Neuronal stem cell (in vitro differentiated cells): ENCODE results near the gene TRIP13.
A peak's percentile ranks its signal among the peaks of the same experiment; 100 is the strongest.

Experiments
- DNase-seq: peaks from one replicate; pipeline ENCODE4 v3.0.0-alpha.2; 2013; ENCODE audit warnings: low spot score
- H2AFZ ChIP-seq: one replicate; pipeline ENCODE4 v1.6.1; 2013; ENCODE audit warnings: mild to moderate bottlenecking, low read length, inconsistent platforms
- H2AK5ac ChIP-seq: 2 replicates; pipeline ENCODE4 v1.6.1; 2013; ENCODE audit warnings: low read depth, mild to moderate bottlenecking, inconsistent platforms, low read length, moderate library complexity, mixed read lengths
- H2BK120ac ChIP-seq: 2 replicates; pipeline ENCODE4 v1.6.1; 2013; ENCODE audit warnings: low read depth, mild to moderate bottlenecking, inconsistent platforms, low read length, moderate library complexity, mixed read lengths
- H2BK12ac ChIP-seq: one replicate; pipeline ENCODE4 v1.6.1; 2013; ENCODE audit warnings: low read length, inconsistent platforms
- H2BK15ac ChIP-seq: 2 replicates; pipeline ENCODE4 v1.6.1; 2013; ENCODE audit warnings: mild to moderate bottlenecking, low read length, inconsistent platforms, mixed read lengths
- H2BK5ac ChIP-seq: one replicate; pipeline ENCODE4 v1.6.1; 2013; ENCODE audit warnings: inconsistent platforms, mild to moderate bottlenecking, low read length, moderate library complexity
- H3K14ac ChIP-seq: one replicate; pipeline ENCODE4 v1.6.1; 2013; ENCODE audit warnings: low read length, inconsistent platforms
- H3K18ac ChIP-seq: 2 replicates; pipeline ENCODE4 v1.6.1; 2013; ENCODE audit warnings: low read length, inconsistent platforms
- H3K23ac ChIP-seq: 2 replicates; pipeline ENCODE4 v1.6.1; 2013; ENCODE audit warnings: low read depth, mild to moderate bottlenecking, mixed read lengths, low read length, inconsistent platforms; ENCODE audit not compliant: poor library complexity
- H3K27ac ChIP-seq: replicated peaks from 3 replicates; pipeline ENCODE4 v1.5.1; 2013; ENCODE audit warnings: low read length, inconsistent platforms
- H3K27me3 ChIP-seq, 3 experiments: 2 replicates each; pipeline ENCODE4 v1.6.1; 2013; ENCODE audit warnings: low read length in 3 of 3, mild to moderate bottlenecking in 2 of 3, inconsistent platforms in 1 of 3, low read depth in 1 of 3, mixed read lengths in 1 of 3, moderate library complexity in 1 of 3; ENCODE audit not compliant: control insufficient read depth in 3 of 3, insufficient read depth in 3 of 3
- H3K36me3 ChIP-seq, 2 donors: replicated peaks in 1 of 2; 2 replicates each; pipeline ENCODE4 v1.6.1; 2013; ENCODE audit warnings: low read length in 2 of 2; ENCODE audit not compliant: control insufficient read depth in 2 of 2, insufficient read depth in 2 of 2
- H3K4ac ChIP-seq: 2 replicates; pipeline ENCODE4 v1.6.1; 2013; ENCODE audit warnings: inconsistent platforms, mild to moderate bottlenecking, low read length, moderate library complexity
- H3K4me1 ChIP-seq, 2 donors: 1 replicate in 1 of 2; 2 replicates in 1 of 2; pipeline ENCODE4 v1.6.1; 2013; ENCODE audit warnings: low read length in 2 of 2, low read depth in 1 of 2; ENCODE audit not compliant: control insufficient read depth in 2 of 2, insufficient read depth in 1 of 2
- H3K4me2 ChIP-seq: one replicate; pipeline ENCODE4 v1.6.1; 2013; ENCODE audit warnings: mild to moderate bottlenecking, low read length, inconsistent platforms; ENCODE audit not compliant: insufficient read depth, poor library complexity, severe bottlenecking
- H3K4me3 ChIP-seq, 2 donors: 2 replicates each; pipeline ENCODE4 v1.5.1; 2013; ENCODE audit warnings: low read length in 2 of 2, mild to moderate bottlenecking in 2 of 2, inconsistent platforms in 1 of 2, moderate library complexity in 1 of 2
- H3K79me1 ChIP-seq: one replicate; pipeline ENCODE4 v1.6.1; 2013; ENCODE audit warnings: low read depth, mild to moderate bottlenecking, inconsistent platforms, low read length, moderate library complexity
- H3K9ac ChIP-seq: one replicate; pipeline ENCODE4 v1.6.1; 2013; ENCODE audit warnings: mild to moderate bottlenecking, low read depth, low read length, inconsistent platforms; ENCODE audit not compliant: poor library complexity
- H3K9me3 ChIP-seq, 2 donors: replicated peaks in 1 of 2; 2 replicates each; pipeline versions ENCODE3 to v1.6.1; 2013; ENCODE audit warnings: low read length in 2 of 2, mild to moderate bottlenecking in 2 of 2, inconsistent platforms in 1 of 2, low read depth in 1 of 2, mixed read lengths in 1 of 2, moderate library complexity in 1 of 2; ENCODE audit not compliant: control insufficient read depth in 2 of 2, insufficient read depth in 1 of 2
- H4K8ac ChIP-seq: one replicate; pipeline ENCODE4 v1.6.1; 2013; ENCODE audit warnings: low read depth, mild to moderate bottlenecking, inconsistent platforms, low read length, moderate library complexity
- H4K91ac ChIP-seq: one replicate; pipeline ENCODE4 v1.6.1; 2013; ENCODE audit warnings: low read length, low read depth, mild to moderate bottlenecking, inconsistent platforms; ENCODE audit not compliant: poor library complexity
- WGBS, 2 donors: extraction: QIAGEN DNeasy Blood & Tissue Kit; methylation state at CpG; one replicate each; pipeline ENCODE4 v1.1.7; 2013; ENCODE audit warnings: missing lambda C conversion rate in 2 of 2, mixed read lengths in 1 of 2; ENCODE audit not compliant: insufficient read length in 2 of 2, insufficient replicate concordance in 1 of 2; ENCODE audit errors: extremely low coverage in 2 of 2; 5-methylcytosine and 5-hydroxymethylcytosine counted together

TRIP13 gene

GRCh38 chr5:868428-869135 lies 24.1 kb upstream of the TRIP13 start:
- Histone ChIP-seq H3K4me2 (no peak overlapping the region), H2BK15ac (no peak overlapping the region), H3K79me1 (peaks cover 10% of the 10 kb centered on the region), H3K27ac (no peak overlapping the region), H3K9me3 (no peaks in the 10 kb centered on the region), H2AFZ (no peak overlapping the region), H2AK5ac (no peak overlapping the region), H3K4me3 (no peak overlapping the region), H2BK12ac (no peak overlapping the region), H3K9ac (no peak overlapping the region), H3K27me3 (no peaks in the 10 kb centered on the region), H3K18ac (no peak overlapping the region), H4K91ac (no peak overlapping the region), H3K4me1 (peaks cover 0 to 2% of the 10 kb centered on the region in 2 donors), H2BK120ac (no peak overlapping the region), H2BK5ac (no peak overlapping the region), H4K8ac (no peak overlapping the region), H3K23ac (no peak overlapping the region), H3K14ac (no peak overlapping the region), H3K4ac (no peak overlapping the region), H3K36me3 (peaks cover 76 to 100% of the 10 kb centered on the region in 2 donors)
- no peak for DNase-seq
- no CpG with 5 or more reads among the region's 16 CpGs for WGBS, 2 donors

GRCh38 chr5:870956-871355 lies 21.7 kb upstream of the TRIP13 start:
- Histone ChIP-seq H3K9ac (no peak overlapping the region), H3K27me3 (no peaks in the 10 kb centered on the region), H2BK5ac (no peak overlapping the region), H2AFZ (no peak overlapping the region), H3K79me1 (peaks cover 9% of the 10 kb centered on the region), H3K23ac (no peak overlapping the region), H2BK12ac (no peak overlapping the region), H3K14ac (no peak overlapping the region), H3K36me3 (peaks cover 65 to 99% of the 10 kb centered on the region in 2 donors), H3K4me2 (no peak overlapping the region), H2BK15ac (no peak overlapping the region), H3K18ac (no peak overlapping the region), H3K4ac (no peak overlapping the region), H4K91ac (no peak overlapping the region), H3K9me3 (no peaks in the 10 kb centered on the region), H3K4me3 (no peak overlapping the region), H2AK5ac (no peak overlapping the region), H2BK120ac (no peak overlapping the region), H4K8ac (no peak overlapping the region), H3K4me1 (peaks cover 0 to 4% of the 10 kb centered on the region in 2 donors), H3K27ac (no peak overlapping the region)
- no peak for DNase-seq
- WGBS, 2 donors: no CpG with 5 or more reads among the region's 5 CpGs

GRCh38 chr5:871596-872298 lies 20.9 kb upstream of the TRIP13 start:
- no peak overlapping the region for H4K8ac ChIP-seq
- H3K4me1 ChIP-seq: peaks cover 0 to 4% of the 10 kb centered on the region in 2 donors
- peak overlapping the region; percentile 19 for H2BK120ac ChIP-seq
- H3K23ac ChIP-seq: no peak overlapping the region
- no peak overlapping the region for H2BK15ac ChIP-seq
- peaks cover 65 to 99% of the 10 kb centered on the region in 2 donors for H3K36me3 ChIP-seq
- no peak overlapping the region for H2AFZ ChIP-seq
- no peak overlapping the region for H2BK12ac ChIP-seq
- peaks cover 9% of the 10 kb centered on the region for H3K79me1 ChIP-seq
- H2BK5ac ChIP-seq: no peak overlapping the region
- H3K14ac ChIP-seq: no peak overlapping the region
- H4K91ac ChIP-seq: no peak overlapping the region
- peaks cover 0 to under 1% of the 10 kb centered on the region in 2 donors for H3K9me3 ChIP-seq
- no peak overlapping the region for H3K27ac ChIP-seq
- no peak for DNase-seq
- no peak overlapping the region for H3K9ac ChIP-seq
- no peak overlapping the region for H3K18ac ChIP-seq
- H2AK5ac ChIP-seq: no peak overlapping the region
- H3K4me3 ChIP-seq: peak overlapping the region in 1 of 2 donors; percentile 17
- H3K4me2 ChIP-seq: no peak overlapping the region
- no peak overlapping the region for H3K4ac ChIP-seq
- no CpG with 5 or more reads among the region's 29 CpGs for WGBS, 2 donors
- H3K27me3 ChIP-seq: no peaks in the 10 kb centered on the region

- Histone ChIP-seq H4K8ac (no peak overlapping the region), H2AFZ (no peak overlapping the region), H3K9me3 (peaks cover 0 to 3% of the 10 kb centered on the region in 2 donors), H3K79me1 (peaks cover 12% of the 10 kb centered on the region), H3K18ac (no peak overlapping the region), H2AK5ac (no peak overlapping the region), H2BK15ac (no peak overlapping the region), H2BK120ac (no peak overlapping the region), H3K36me3 (peaks cover 63 to 99% of the 10 kb centered on the region in 2 donors), H3K27me3 (no peaks in the 10 kb centered on the region), H3K14ac (no peak overlapping the region), H2BK5ac (no peak overlapping the region), H4K91ac (no peak overlapping the region), H3K4me2 (no peak overlapping the region), H3K23ac (no peak overlapping the region), H3K4me1 (peaks cover 0 to 4% of the 10 kb centered on the region in 2 donors), H3K9ac (no peak overlapping the region), H2BK12ac (no peak overlapping the region), H3K4me3 (no peak overlapping the region), H3K4ac (no peak overlapping the region), H3K27ac (no peak overlapping the region)
- no CpG with 5 or more reads among the region's 10 CpGs for WGBS, 2 donors
- no peak for DNase-seq
Measured at GRCh38 chr5:872301-872700, 20.4 kb upstream of the TRIP13 start.
